GM21723 (cell line): ENCODE results near the gene C9.
"Not testable (repeated sequence)": the region's sequence is repeated elsewhere in the genome, so short reads cannot be mapped to it uniquely, and the experiment has no call there.

ENCODE experiments used
- ATAC-seq: cut with Tn5 transposase; IDR thresholded peaks from one replicate; pipeline ENCODE4 v1.9.1; 2021; ENCODE audit warnings: mild to moderate bottlenecking, moderate library complexity; ENCODE audit not compliant: unreplicated experiment

Gene C9

GRCh38 chr5:39266442-39266841 lies 97.9 kb downstream of the C9 start:
- ATAC-seq, result no peak

GRCh38 chr5:39264528-39264927 lies 99.8 kb downstream of the C9 start:
- peak; percentile 98 for ATAC-seq

- no peak for ATAC-seq
Observed at GRCh38 chr5:39262981-39263380, 101.3 kb downstream of the C9 start.

GRCh38 chr5:39260095-39260494 lies 104.2 kb downstream of the C9 start:
- ATAC-seq, result no peak

GRCh38 chr5:39257554-39257953 lies 106.7 kb downstream of the C9 start:
- no peak for ATAC-seq

- ATAC-seq, result peak; percentile 68
Observed at GRCh38 chr5:39256477-39257235, 107.6 kb downstream of the C9 start.

GRCh38 chr5:39255406-39255805 lies 108.9 kb downstream of the C9 start:
- ATAC-seq, result no peak

- no peak for ATAC-seq
Observed at GRCh38 chr5:39254671-39255070, 109.6 kb downstream of the C9 start.

- no peak for ATAC-seq
Observed at GRCh38 chr5:39253196-39253595, 111.1 kb downstream of the C9 start.

GRCh38 chr5:39249564-39250274 lies 114.6 kb downstream of the C9 start:
- no peak for ATAC-seq

GRCh38 chr5:39249069-39249468 lies 115.2 kb downstream of the C9 start:
- no peak for ATAC-seq

- no peak for ATAC-seq
Observed at GRCh38 chr5:39240750-39241149, 123.5 kb downstream of the C9 start.

GRCh38 chr5:39238366-39239105 lies 125.8 kb downstream of the C9 start:
- no peak for ATAC-seq

- no peak for ATAC-seq
Observed at GRCh38 chr5:39236718-39237117, 127.6 kb downstream of the C9 start.

GRCh38 chr5:39235648-39236047 lies 128.6 kb downstream of the C9 start:
- no peak for ATAC-seq

- not testable (repeated sequence) for ATAC-seq
Observed at GRCh38 chr5:39234494-39234893, 129.8 kb downstream of the C9 start.
